Activated CD8-positive, alpha-beta memory T cell treated with anti-CD3 and anti-CD28 coated beads for 1 hour (primary cell): ENCODE measurements around the gene THPO.

ENCODE experiments used
- DNase-seq, 2 donors: peaks; one replicate each; pipeline ENCODE4 v3.0.0-alpha.2; 2020; ENCODE audit warnings: low read depth in 1 of 2; ENCODE audit errors: extremely low read depth in 1 of 2

THPO gene

GRCh38 chr3:184368116-184368515 is 9.9 kb downstream of the THPO start:
- DNase-seq: no peak

GRCh38 chr3:184366619-184367289 is 11.3 kb downstream of the THPO start:
- no peak for DNase-seq

- peak; percentile 90 to 91 for DNase-seq
These were observed 15.1 kb downstream of the THPO start for GRCh38 chr3:184362668-184363546.

GRCh38 chr3:184361932-184362667 is 15.9 kb downstream of the THPO start:
- peak; percentile 6 to 17 for DNase-seq

- peak in 1 of 2 donors; percentile 26 for DNase-seq
These were observed 16.5 kb downstream of the THPO start, which contains the start of the genes CLCN2 and POLR2H for GRCh38 chr3:184361532-184361931. Gene CLCN2 (minus strand): TSS chr3:184361605. CDS start chr3:184361479, 126 bp downstream. Gene POLR2H (plus strand): TSS chr3:184361710. CDS start chr3:184363493, 1,783 bp downstream.

GRCh38 chr3:184360929-184361531 is 17.0 kb downstream of the THPO start:
- no peak for DNase-seq

GRCh38 chr3:184360070-184360928 is 17.7 kb downstream of the THPO start:
- DNase-seq: no peak

- no peak for DNase-seq
These were observed 18.4 kb downstream of the THPO start for GRCh38 chr3:184359610-184360009.

- DNase-seq: no peak
These were observed 19.1 kb downstream of the THPO start for GRCh38 chr3:184358921-184359350.

GRCh38 chr3:184358124-184358767 is 19.8 kb downstream of the THPO start:
- no peak for DNase-seq

- no peak for DNase-seq
These were observed 20.5 kb downstream of the THPO start for GRCh38 chr3:184357248-184358123.

GRCh38 chr3:184355261-184356040 is 22.6 kb downstream of the THPO start:
- no peak for DNase-seq

GRCh38 chr3:184354754-184355153 is 23.3 kb downstream of the THPO start:
- no peak for DNase-seq

- DNase-seq: peak in 1 of 2 donors; percentile 59
These were observed 23.8 kb downstream of the THPO start for GRCh38 chr3:184354121-184354728.

GRCh38 chr3:184353546-184353941 is 24.5 kb downstream of the THPO start:
- DNase-seq: no peak

GRCh38 chr3:184352897-184353545 is 25.0 kb downstream of the THPO start:
- no peak for DNase-seq
